Gastroesophageal sphincter (tissue), 4 donors: ENCODE data around the gene KRT9. TPM values are rescaled to one million over a fixed set of nuclear protein-coding genes. Genes with fewer than 3 reads are reported as not detected.

Experiments
- ATAC-seq: fragments of 150-250 bp; one replicate; pipeline ENCODE4 v1.9.1; 2016; ENCODE audit warnings: mild to moderate bottlenecking, moderate library complexity
- H3K27ac ChIP-seq, 4 donors: fragments of 200-600 bp; sonication (generic) in 3 of 4; 1 replicate in 3 of 4; 2 replicates in 1 of 4; pipeline ENCODE4 v1.5.1; 2016 to 2019
- H3K27me3 ChIP-seq: fragments of 200-600 bp; sonication (generic); one replicate; pipeline ENCODE4 v1.5.1; 2019
- H3K36me3 ChIP-seq, 2 donors: fragments of 200-600 bp; sonication (generic); one replicate each; pipeline ENCODE4 v1.5.1; 2019; ENCODE audit warnings: control low read depth in 1 of 2
- H3K4me1 ChIP-seq, 3 donors: fragments of 200-600 bp; sonication (generic); 1 replicate in 2 of 3; 2 replicates in 1 of 3; pipeline ENCODE4 v1.5.1; 2016 to 2019; ENCODE audit warnings: control low read depth in 2 of 3
- H3K4me3 ChIP-seq, 2 donors: fragments of 200-600 bp; sonication (generic); one replicate each; pipeline ENCODE4 v1.5.1; 2019; ENCODE audit warnings: mild to moderate bottlenecking in 1 of 2, moderate library complexity in 1 of 2
- H3K9me3 ChIP-seq, 3 donors: fragments of 200-600 bp; sonication (generic); one replicate each; pipeline ENCODE4 v1.5.1; 2017 to 2019; ENCODE audit warnings: control low read depth in 2 of 3
- CTCF ChIP-seq, 4 experiments: fragments of 200-600 bp in 2 of 4; fragments of 450-650 bp in 2 of 4; sonication (generic) in 1 of 4; IDR thresholded peaks; one replicate each; pipeline ENCODE4 v1.5.1; 2017 to 2019; ENCODE audit warnings: antibody characterized with exemption in 4 of 4, mild to moderate bottlenecking in 2 of 4, moderate library complexity in 2 of 4
- EP300 ChIP-seq: sonication (generic); formaldehyde crosslinking; IDR thresholded peaks from one replicate; pipeline ENCODE4 v1.6.1; 2017; ENCODE audit warnings: antibody characterized with exemption, mild to moderate bottlenecking
- POLR2A ChIP-seq, 2 donors: fragments of 450-650 bp; IDR thresholded peaks; one replicate each; pipeline ENCODE4 v1.6.1; 2017; ENCODE audit warnings: antibody characterized with exemption in 2 of 2, mild to moderate bottlenecking in 2 of 2, moderate library complexity in 1 of 2
- POLR2AphosphoS5 ChIP-seq: sonication (generic); formaldehyde crosslinking; IDR thresholded peaks from one replicate; pipeline ENCODE4 v1.6.1; 2017; ENCODE audit warnings: antibody characterized with exemption
- WGBS, 2 donors: methylation state at CpG; one replicate each; pipeline ENCODE4 v1.1.5; 2018; ENCODE audit warnings: low coverage in 1 of 2; 5-methylcytosine and 5-hydroxymethylcytosine counted together
- total RNA-seq, 4 donors: library from RNA; depleted of rRNA; stranded (reverse); fragments of >200 nt; gene quantifications; one replicate each; pipeline ENCODE4 v1.1.0, GENCODE V29; 2016

KRT9 gene
- total RNA-seq, 4 donors from 2014 or later: not detected

GRCh38 chr17:41548844-41549595, 22.8 kb downstream of the KRT9 start:
- Histone ChIP-seq H3K27ac (peak overlapping the region in 2 of 4 donors; percentile 32 to 62), H3K36me3 (no peaks in the 10 kb centered on the region), H3K4me3 (peak overlapping the region in 1 of 2 donors; percentile 31), H3K27me3 (peaks cover 5% of the 10 kb centered on the region), H3K9me3 (peaks cover 0 to 10% (median 0%) of the 10 kb centered on the region in 3 donors), H3K4me1 (peaks cover 0 to 24% (median 13%) of the 10 kb centered on the region in 3 donors)
- ATAC-seq: peak; percentile 88
- WGBS, 2 donors: 0% methylated on average over 4 of the region's 25 CpGs; no CpG with 5 or more reads in 1 of the 2 donors
- TF ChIP-seq EP300 (no peak), POLR2AphosphoS5 (no peak), CTCF (IDR thresholded peaks at IDR 0.05) (peak; percentile 58 to 76 (median 71))

DNA sequence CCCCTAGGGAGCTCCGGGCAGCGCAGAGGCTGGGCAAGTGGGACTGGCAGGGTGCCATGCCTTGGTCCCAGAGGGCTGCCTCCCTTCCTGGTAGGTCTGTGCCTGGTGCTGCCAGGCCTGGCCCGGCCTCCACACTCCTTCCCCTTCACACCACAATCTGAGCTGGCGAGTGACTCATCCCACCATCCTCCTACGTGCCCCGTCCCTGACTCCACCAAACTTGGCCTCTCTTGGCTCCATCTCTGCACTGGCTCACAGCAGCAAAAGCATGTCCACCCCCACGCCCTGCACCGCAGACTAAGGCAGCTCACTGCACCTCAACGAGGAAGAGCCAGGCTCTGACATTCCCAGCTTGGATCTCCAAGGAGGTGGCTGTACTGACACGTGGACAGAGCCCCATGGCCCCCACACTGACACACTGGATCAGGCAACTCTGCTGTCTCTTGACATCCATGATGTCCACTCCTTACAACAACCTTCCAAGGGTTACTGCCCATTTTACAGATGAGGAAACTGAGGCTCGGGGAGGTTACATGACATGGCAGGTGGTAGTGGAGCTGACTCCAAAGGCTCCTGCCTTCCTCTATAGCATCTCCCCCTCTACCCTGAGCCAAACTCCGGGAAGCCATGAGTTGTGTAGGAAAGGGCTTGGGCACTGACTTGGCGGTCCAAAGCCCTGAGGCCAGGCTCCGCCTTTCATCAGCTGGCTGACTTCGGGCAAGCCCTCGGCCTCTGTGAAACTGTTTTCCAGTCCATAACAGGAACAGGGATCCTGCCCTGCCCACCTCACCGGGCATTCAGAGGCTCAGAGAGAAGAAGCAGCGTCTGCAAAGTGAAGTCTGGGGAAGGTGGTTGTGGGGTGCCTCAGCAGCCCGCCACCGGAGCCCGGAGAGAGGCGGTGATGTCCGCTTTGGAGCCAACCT, 23.7 kb downstream of the KRT9 start:
- H3K27me3 ChIP-seq: peaks cover 5% of the 10 kb centered on the region
- 50% methylated on average over 2 to 5 of the region's 23 CpGs for WGBS, 2 donors
- H3K4me1 ChIP-seq: peaks cover 0 to 24% (median 13%) of the 10 kb centered on the region in 3 donors
- peaks cover 0 to 10% (median 0%) of the 10 kb centered on the region in 3 donors for H3K9me3 ChIP-seq
- TF ChIP-seq EP300 (no peak), POLR2AphosphoS5 (peak; percentile 18)
- ATAC-seq: peak; percentile 34
- peak overlapping the region in 2 of 4 donors; percentile 32 to 62 for H3K27ac ChIP-seq
- no peaks in the 10 kb centered on the region for H3K36me3 ChIP-seq
- H3K4me3 ChIP-seq: peak overlapping the region in 1 of 2 donors; percentile 31

DNA sequence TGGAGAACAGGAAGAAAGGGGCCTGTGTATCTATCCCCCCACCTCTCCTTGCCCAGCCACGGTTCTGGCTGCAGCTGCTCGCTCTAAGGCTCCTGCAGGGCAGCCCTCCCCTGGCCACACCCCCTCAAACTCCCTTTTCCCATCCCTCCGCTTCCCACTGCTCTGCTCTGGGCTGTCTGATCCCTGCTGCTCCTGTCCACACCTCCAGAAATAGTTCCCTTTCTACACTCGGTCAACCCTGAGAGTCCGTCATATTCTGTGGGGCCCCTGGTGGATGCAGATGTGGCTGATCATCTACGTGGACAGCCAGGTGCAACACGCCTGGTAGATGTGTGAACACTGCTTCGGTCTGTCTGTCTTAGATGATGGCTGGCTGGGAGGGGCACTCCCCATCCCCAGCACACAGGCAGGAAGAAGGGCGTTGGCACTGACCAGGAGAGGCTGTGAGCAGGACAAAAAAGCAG, 24.4 kb downstream of the KRT9 start:
- no peak for ATAC-seq
- Histone ChIP-seq H3K27me3 (peaks cover 5% of the 10 kb centered on the region), H3K36me3 (no peaks in the 10 kb centered on the region), H3K4me1 (peaks cover 0 to 24% (median 13%) of the 10 kb centered on the region in 3 donors), H3K9me3 (peaks cover 0 to 10% (median 0%) of the 10 kb centered on the region in 3 donors), H3K4me3 (no peak overlapping the region), H3K27ac (peak overlapping the region in 1 of 4 donors; percentile 62)
- TF ChIP-seq POLR2A (IDR thresholded peaks at IDR 0.05): no peak
- no peak for TF ChIP-seq POLR2AphosphoS5
- TF ChIP-seq EP300: no peak
- TF ChIP-seq CTCF (IDR thresholded peaks at IDR 0.05): no peak
- 67 to 90% methylated on average over 2 to 3 of the region's 9 CpGs for WGBS, 2 donors

DNA sequence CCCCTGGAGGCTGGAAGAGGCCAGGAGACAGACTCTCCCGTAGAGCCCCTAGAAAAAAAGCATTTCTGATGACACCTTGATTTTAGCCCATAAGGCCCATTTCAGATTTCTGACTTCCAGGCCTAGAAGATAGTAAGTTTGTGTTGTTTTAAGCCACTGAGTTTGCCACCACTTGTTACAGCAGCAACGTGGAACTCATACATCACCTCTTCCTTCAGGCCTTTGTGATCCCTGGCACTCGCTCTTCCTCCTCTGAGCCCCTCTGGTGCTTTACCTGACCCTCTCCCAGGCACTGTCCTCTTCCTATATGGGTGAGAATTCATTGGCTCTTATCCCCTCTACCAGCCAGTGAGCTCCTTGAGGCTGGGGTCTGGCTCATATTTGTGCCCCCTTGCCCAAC, 25.0 kb downstream of the KRT9 start:
- peaks cover 0 to 24% (median 13%) of the 10 kb centered on the region in 3 donors for H3K4me1 ChIP-seq
- H3K4me3 ChIP-seq: no peak overlapping the region
- H3K36me3 ChIP-seq: no peaks in the 10 kb centered on the region
- no peak for TF ChIP-seq CTCF (IDR thresholded peaks at IDR 0.05)
- no peak for TF ChIP-seq EP300
- no peak for TF ChIP-seq POLR2A (IDR thresholded peaks at IDR 0.05)
- TF ChIP-seq POLR2AphosphoS5: no peak
- H3K27ac ChIP-seq: no peak overlapping the region
- no peak for ATAC-seq
- peaks cover 0 to 10% (median 0%) of the 10 kb centered on the region in 3 donors for H3K9me3 ChIP-seq
- H3K27me3 ChIP-seq: peaks cover 5% of the 10 kb centered on the region
- WGBS, 2 donors: 90 to 97% methylated on average over 3 of the region's 3 CpGs

DNA sequence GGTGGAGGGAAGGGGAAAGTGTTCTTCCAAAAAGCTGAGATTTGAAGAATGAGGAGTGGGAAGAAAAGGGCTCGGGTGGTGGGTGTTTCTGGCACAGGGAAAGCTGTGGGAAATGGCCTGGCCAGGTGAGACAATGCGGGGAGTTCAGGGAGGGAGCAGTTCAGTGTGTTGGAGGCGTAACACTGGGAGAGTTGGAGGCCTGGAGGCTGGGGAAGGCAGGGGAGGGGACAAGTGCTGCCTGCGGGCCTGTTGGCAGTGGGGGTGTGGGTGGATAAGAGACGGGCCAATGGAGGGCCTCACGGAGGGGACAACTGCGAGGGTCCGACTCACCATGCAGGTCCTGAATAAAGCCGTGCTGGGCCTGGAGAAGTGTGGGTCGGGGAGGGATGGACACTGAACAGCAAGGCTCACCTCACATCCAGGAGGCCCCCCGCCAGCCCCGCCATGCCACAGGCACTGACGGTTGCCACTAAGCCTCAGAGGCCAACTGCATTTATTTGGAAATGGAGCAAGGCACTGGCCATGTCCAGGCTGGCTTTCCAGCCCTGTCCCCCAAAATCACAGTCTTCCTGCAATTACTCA, 25.9 kb downstream of the KRT9 start:
- Histone ChIP-seq H3K27ac (no peak overlapping the region), H3K4me1 (peaks cover 0 to 24% (median 13%) of the 10 kb centered on the region in 3 donors), H3K27me3 (no peaks in the 10 kb centered on the region), H3K36me3 (no peaks in the 10 kb centered on the region), H3K4me3 (no peak overlapping the region), H3K9me3 (peaks cover 0 to 10% (median 0%) of the 10 kb centered on the region in 3 donors)
- TF ChIP-seq POLR2AphosphoS5 (no peak), POLR2A (IDR thresholded peaks at IDR 0.05) (no peak), CTCF (IDR thresholded peaks at IDR 0.05) (no peak)
- 51 to 70% methylated on average over 4 to 5 of the region's 13 CpGs for WGBS, 2 donors
- no peak for ATAC-seq
